Epithelial cell of prostate (primary cell): ENCODE data around the gene NTSR2.
A peak's percentile ranks its signal among the peaks of the same experiment; 100 is the strongest.

Experiments used
- DNase-seq: peaks from one replicate; pipeline ENCODE4 v3.0.0-alpha.2; 2011; ENCODE audit warnings: low read depth, low spot score
- H3K27ac ChIP-seq: fragments of 450-650 bp; 2 replicates; pipeline ENCODE4 v1.5.1; 2017; ENCODE audit warnings: mild to moderate bottlenecking

Gene NTSR2

GRCh38 chr2:11635141-11635540 is 34.9 kb downstream of the NTSR2 start:
- DNase-seq = no peak
- no peak overlapping the region for H3K27ac ChIP-seq

- DNase-seq = no peak
- no peak overlapping the region for H3K27ac ChIP-seq
Measured at GRCh38 chr2:11634584-11634983, 35.4 kb downstream of the NTSR2 start.

DNA sequence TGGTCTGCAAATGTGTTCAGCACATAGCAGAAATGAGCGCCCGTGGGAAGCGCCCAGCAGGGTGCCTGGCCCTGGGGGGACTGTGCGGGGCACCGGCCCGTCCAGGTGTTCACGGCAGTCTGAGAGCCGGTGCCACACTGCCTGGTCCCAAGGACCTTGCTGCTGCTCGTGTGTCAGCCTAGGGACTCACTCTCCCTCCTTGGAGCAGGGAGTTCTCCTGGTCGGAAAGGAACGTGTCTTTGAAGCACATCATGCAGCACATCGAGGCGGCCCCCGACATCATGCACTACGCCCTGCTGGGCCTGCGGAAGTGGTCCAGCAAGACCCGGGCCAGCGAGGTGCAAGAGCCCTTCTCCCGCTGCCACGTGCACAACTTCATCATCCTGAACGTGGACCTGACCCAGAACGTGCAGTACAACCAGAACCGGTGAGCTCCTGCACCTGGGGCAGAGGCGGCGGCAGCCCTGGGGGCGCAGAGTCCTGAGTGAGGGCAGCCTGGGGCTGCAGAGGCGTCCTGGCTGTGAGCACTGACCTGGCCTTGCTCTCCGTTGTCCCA is 36.0 kb downstream of the NTSR2 start:
- DNase-seq = no peak
- H3K27ac ChIP-seq = no peak overlapping the region

DNA sequence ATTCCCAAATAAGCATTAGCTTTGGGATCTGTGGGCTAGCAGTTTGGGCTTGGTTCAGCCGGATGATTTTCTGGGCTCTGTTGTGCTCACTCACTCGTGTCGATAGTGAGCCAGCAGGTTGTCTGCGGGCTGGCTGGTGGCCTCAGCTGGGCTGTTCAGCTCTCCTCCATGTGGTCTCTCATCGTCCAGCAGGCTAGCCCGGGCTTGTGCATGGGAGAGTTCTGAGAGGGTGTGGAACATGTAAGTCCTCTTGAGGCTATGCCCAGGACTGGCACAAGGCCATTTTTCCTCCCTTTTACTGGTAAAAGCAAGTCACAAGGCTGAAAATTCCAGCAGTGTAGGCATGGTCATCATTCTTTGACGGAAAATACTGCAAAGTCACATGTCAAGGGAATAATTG is 38.5 kb downstream of the NTSR2 start:
- peak; percentile 37 for DNase-seq
- no peak overlapping the region for H3K27ac ChIP-seq

GRCh38 chr2:11630855-11631254 is 39.1 kb downstream of the NTSR2 start:
- no peak overlapping the region for H3K27ac ChIP-seq

DNA sequence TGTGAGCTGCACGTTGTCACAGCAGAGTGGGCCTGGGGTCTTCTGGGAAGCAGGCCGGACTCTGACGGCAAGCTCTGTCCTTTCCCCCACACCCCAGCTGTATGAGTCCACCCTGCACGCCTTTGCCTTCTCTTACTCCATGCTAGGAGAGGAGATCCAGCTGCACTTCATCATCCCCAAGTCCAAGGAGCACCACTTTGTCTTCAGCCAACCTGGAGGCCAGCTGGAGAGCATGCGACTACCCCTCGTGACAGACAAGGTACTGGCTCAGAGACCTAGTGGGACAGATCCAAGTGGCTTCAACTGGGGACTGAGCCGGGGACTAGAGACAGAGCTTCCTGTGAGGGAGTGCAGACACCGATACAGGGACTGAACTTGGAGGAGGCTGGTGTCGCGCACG is 40.1 kb downstream of the NTSR2 start:
- DNase-seq = no peak
- no peak overlapping the region for H3K27ac ChIP-seq

More at GRCh38 chr2:11630855-11631254, 39.1 kb downstream of the NTSR2 start:
- no peak for DNase-seq

GRCh38 chr2:11629215-11629614 is 40.8 kb downstream of the NTSR2 start:
- DNase-seq = no peak
- H3K27ac ChIP-seq = no peak overlapping the region

DNA sequence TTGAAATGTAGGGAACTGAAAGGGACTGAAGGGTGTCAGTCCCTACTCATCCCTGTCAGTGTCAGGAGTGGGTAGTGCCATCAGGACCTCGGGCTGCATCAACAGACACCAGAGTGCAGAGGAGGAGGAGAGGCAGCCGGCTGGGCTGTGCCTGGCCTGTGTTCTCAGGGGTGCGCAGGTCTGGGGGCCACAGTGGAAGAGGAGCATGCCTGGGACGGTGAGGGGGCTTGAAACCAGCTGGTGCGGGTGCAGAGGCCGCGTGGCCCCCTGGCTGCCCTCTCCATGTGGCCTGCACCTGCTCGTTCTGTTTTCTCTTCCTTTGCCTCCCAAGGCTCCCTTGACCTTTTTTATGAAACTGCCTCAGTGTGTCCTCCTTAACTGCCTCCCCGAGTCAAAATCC is 41.3 kb downstream of the NTSR2 start:
- H3K27ac ChIP-seq = no peak overlapping the region
- no peak for DNase-seq

DNA sequence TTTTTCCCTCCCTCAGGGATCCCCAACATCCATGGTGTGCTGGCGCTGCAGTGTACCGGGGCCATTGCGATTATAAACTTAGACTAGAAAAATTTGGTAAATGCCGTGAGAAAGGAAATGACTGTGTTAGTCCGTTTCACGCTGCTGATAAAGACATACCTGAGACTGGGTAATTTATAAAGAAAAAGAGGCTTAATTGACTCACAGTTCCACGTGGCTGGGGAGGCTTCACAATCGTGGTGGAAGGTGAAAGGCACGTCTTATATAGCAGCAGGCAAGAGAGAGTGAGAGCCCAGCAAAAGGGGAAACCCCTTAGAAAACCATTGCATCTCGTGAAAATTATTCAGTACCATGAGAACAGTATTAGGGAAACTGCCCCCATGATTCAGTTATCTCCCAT is 44.3 kb downstream of the NTSR2 start:
- DNase-seq = no peak
- H3K27ac ChIP-seq = no peak overlapping the region

DNA sequence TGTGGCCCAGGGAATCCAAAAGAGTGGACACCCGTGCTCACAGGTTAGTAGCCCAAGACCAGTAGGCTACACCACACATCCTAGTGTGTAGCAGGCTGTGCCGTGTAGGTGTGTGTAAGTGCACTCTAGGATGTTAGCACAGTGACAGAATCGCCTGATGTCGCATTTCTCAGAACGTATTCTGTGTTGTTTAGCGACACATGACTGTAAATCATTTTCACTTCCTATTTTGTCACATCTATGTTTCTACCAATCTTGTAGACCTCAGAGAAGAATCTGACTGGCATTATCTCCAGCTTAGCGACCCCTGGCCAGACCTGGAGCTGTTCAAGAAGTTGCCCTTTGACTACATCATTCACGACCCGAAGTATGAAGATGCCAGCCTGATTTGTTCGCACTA is 45.1 kb downstream of the NTSR2 start:
- no peak overlapping the region for H3K27ac ChIP-seq
- DNase-seq = no peak

DNA sequence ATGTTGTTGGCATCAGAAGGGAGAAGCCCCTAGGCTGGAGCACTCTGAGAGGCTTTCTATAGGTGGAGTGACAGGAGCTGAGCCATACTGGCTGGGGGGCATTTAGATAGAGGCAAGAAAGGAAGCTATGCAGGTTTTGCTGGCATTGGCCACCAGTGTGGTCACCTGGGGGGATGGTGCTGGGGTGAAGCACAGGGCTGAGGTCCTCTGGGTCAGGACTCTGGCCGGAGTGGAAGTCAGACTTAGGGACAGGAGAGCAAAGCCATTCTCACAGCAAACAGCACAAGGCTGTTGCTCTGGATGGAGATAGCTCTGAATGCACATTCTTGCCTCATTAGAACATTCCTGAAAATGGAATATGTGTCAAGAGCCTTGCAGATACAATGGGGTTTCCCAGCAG is 47.4 kb downstream of the NTSR2 start:
- DNase-seq = no peak
- no peak overlapping the region for H3K27ac ChIP-seq

DNA sequence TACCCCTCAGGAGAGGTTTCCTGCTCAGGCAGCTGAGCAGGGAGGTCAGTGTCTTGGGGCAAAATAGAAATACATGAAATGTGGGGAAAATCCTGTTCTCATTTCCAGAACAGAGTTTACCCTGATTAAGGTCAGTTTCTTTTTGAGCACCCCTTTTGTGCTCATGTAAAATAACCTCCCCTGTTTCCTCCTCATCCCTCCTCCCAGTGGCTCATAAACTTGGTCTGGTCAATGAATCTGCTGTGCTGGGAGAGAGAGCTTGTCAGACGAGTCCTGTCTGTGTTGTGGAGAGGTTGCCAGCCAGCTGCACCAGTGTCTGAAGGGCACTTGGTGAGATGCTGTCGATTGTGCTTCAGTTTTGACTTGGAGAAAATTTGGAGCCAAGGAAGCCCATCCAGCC is 48.6 kb downstream of the NTSR2 start:
- no peak overlapping the region for H3K27ac ChIP-seq
- no peak for DNase-seq

DNA sequence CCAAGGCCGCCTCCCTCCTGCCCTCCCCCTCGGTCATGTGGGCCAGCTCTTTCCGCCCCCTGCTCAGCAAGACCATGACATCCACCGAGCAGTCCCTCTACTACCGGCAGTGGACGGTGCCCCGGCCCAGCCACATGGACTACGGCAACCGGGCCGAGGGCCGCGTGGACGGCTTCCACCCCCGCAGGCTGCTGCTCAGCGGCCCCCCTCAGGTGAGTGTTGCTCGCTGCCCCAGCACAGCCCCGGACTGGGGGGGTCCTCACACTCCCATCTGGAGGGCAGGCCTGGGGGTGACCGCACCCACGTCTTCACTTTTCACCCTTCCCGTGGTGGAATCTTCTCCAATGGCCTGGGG is 51.3 kb downstream of the NTSR2 start:
- no peak for DNase-seq
- no peak overlapping the region for H3K27ac ChIP-seq

DNA sequence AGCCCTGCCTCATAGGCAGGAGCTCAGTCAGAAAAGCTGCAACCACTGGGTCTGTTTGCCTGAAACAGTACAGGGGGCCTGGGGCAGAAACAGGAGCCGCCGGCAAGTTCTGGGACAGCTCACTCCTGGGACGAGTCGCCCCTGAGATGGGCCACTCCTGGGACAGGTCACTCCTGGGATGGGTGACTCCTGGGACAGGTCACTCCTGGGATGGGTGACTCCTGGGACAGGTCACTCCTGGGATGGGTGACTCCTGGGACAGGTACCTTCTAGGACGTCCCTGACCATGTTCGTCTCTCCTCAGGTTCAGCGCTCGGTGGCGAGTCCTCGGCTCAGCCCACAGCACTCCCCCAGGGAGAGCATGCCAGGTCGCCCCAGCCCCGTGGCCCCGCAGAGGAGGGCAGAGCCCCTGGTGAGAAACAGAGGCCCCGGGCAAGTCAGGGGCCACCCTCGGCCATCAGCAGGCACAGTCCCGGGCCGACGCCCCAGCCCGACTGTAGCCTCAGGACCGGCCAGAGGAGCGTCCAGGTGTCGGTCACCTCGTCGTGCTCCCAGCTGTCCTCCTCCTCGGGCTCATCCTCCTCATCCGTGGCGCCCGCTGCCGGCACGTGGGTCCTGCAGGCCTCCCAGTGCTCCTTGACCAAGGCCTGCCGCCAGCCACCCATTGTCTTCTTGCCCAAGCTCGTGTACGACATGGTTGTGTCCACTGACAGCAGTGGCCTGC is 51.8 kb downstream of the NTSR2 start:
- no peak overlapping the region for H3K27ac ChIP-seq
- DNase-seq = no peak

DNA sequence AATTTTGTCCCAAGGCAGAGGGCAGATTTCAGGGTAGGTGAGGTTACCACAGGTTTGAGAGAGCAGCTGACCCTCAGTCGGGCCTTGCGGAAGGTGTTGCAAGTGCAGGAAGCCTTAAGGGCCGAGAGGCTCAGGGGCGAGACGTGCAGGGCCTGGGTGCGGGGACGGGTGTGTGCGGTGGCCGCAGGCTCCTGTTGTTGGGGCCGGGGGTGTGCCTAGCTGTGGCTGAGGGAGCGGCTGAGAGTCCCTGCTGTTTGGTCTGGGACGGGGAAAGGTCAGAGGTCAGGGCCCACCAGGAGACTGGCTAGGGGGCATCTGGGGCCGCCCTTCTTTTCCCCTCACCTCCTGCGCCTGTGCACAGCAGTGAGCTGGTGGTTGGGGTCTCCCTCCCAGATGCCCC is 52.5 kb downstream of the NTSR2 start:
- no peak overlapping the region for H3K27ac ChIP-seq
- no peak for DNase-seq

DNA sequence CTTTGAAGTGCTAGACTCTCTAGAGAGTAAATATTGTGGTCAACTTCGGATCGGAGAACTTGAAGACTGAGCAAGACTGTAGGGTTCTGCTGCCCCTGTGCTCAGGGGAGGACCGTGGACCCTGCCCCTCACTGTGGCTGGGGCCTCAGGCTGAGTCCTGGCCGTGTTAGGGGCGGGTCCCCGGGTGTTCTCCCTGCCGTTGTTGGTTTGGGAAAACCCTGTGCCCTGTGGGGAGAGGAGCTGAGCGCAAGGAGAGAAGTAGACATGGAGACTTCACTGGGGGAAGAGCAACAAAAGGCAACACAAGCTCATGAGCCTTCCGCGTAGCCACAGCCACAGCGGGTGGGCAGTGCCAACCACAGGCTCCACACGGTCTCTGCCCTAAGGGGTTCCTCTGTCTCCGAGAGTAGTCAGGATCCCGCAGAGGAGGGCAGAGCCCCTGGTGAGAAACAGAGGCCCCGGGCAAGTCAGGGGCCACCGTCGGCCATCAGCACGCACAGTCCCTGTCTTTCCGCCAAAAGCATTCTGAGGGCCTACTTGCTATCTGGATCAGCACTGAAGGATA is 53.1 kb downstream of the NTSR2 start:
- no peak for DNase-seq
- H3K27ac ChIP-seq = no peak overlapping the region

- DNase-seq = no peak
Measured at GRCh38 chr2:11616097-11616687, 53.8 kb downstream of the NTSR2 start.

GRCh38 chr2:11615209-11615608 is 54.8 kb downstream of the NTSR2 start:
- no peak overlapping the region for H3K27ac ChIP-seq

More at GRCh38 chr2:11616097-11616687, 53.8 kb downstream of the NTSR2 start:
- H3K27ac ChIP-seq = no peak overlapping the region

GRCh38 chr2:11613297-11613696 is 56.7 kb downstream of the NTSR2 start:
- no peak for DNase-seq
- H3K27ac ChIP-seq = no peak overlapping the region

More at GRCh38 chr2:11615209-11615608, 54.8 kb downstream of the NTSR2 start:
- DNase-seq = no peak

DNA sequence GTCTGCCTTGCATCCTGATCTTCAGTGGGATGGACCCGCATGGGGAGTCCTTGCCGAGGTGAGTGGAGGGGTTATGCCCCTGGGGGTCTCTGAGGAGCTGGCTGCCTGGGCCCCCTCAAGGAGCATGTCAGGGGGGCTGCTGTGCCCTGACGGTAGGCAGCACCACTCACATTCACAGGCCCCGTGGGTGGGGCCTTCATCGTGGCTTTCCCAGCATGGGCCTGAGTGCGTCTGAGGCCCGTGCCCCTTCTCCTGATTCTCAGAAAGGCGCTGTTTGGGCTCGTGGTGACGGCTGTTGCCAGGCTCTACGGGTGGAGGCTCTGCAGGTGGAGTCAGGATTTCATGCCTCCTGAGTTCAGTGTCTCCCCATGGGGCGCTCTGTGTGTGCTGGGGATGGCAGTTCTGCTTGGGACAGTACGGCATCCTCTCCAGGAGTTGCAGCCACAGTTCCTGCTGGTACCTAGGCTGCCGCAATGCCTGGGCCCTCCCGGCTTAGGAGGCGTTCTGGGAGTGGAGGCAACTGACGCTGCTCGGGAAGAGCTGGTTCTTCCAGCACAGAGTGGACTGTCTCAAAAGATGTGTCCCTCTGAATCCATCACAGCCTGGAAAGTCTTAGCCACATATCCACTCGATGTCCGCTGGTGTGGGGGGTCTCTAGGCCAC is 57.3 kb downstream of the NTSR2 start:
- H3K27ac ChIP-seq = no peak overlapping the region
- DNase-seq = no peak

GRCh38 chr2:11611251-11611650 is 58.7 kb downstream of the NTSR2 start:
- no peak for DNase-seq

More at GRCh38 chr2:11611251-11611650, 58.7 kb downstream of the NTSR2 start:
- no peak overlapping the region for H3K27ac ChIP-seq
